ENCODE data around the gene RIPOR2. TPM values are rescaled to one million over a fixed set of nuclear protein-coding genes. Genes with fewer than 3 reads are reported as not detected.

Gene RIPOR2
- total and polyA plus RNA-seq, 2 donors (not counting 3 experiments of a cell fraction or from before 2014, with no cell fraction given), result 0.10 TPM; not detected in 1

GRCh38 chr6:24874128-24874527, 61.6 kb downstream of the RIPOR2 start:
- Histone ChIP-seq H3K4me1 (ENCODE audit: control insufficient read depth, extremely low read depth, insufficient read depth, low read length) (peaks cover 3% of the 10 kb centered on the region), H3K4me2 (ENCODE audit: insufficient read depth, low read length) (no peak overlapping the region), H2AFZ (ENCODE audit: low read depth, low read length) (no peak overlapping the region), H3K27me3 (ENCODE audit: control insufficient read depth in 2 of 2, insufficient read depth in 2 of 2, low read length in 2 of 2) (no peaks in the 10 kb centered on the region), H3K9me3 (replicated peaks; ENCODE audit: control insufficient read depth, insufficient read depth, low read length) (no peaks in the 10 kb centered on the region), H4K20me1 (replicated peaks; ENCODE audit: control insufficient read depth, extremely low read depth, insufficient read depth, low read length) (no peaks in the 10 kb centered on the region), H3K36me3 (ENCODE audit: control insufficient read depth in 2 of 2, extremely low read depth in 1 of 2, insufficient read depth in 2 of 2, low read length in 2 of 2) (no peaks in the 10 kb centered on the region), H3K4me3 (replicated peaks in 1 of 3; ENCODE audit: insufficient read depth in 1 of 3, low read depth in 1 of 3, low read length in 3 of 3) (no peak overlapping the region), H3K27ac (ENCODE audit: insufficient read depth, low read depth, low read length) (no peak overlapping the region), H3K9ac (replicated peaks; ENCODE audit: extremely low read depth, insufficient read depth, low read length) (no peak overlapping the region), H3K9me1 (replicated peaks; ENCODE audit: control insufficient read depth, extremely low read depth, insufficient read depth, low read length) (no peaks in the 10 kb centered on the region), H3K79me2 (ENCODE audit: control insufficient read depth, insufficient read depth, low read length) (no peaks in the 10 kb centered on the region)
- FAIRE-seq (no peak), DNase-seq (ENCODE audit: low read depth, low spot score) (no peak)
- no TSS peak for BruUV-seq (replicated peaks)
- dilution Hi-C loops (cut with MboI; ENCODE audit: extremely low pct_ligation_motif_present, low sequenced_read_pairs) (no loop called here), intact Hi-C loops (cut with micrococcal nuclease) (no loop called here)
- TF ChIP-seq EZH2 (IDR thresholded peaks at IDR 0.05; ENCODE audit: borderline replicate concordance, low read depth, low read length, severe bottlenecking) (no peak), POLR2A (IDR thresholded peaks at IDR 0.05; ENCODE audit: low read depth, low read length) (no peak), MAX (IDR thresholded peaks at IDR 0.05; ENCODE audit: insufficient read depth, insufficient read length) (no peak), CTCF (IDR thresholded peaks at IDR 0.05; ENCODE audit: extremely low read depth in 1 of 2, insufficient read depth in 1 of 2, low read depth in 1 of 2, low read length in 2 of 2) (no peak), POLR2AphosphoS5 (IDR thresholded peaks at IDR 0.05; ENCODE audit: insufficient read depth, low read depth, low read length) (no peak), JUN (IDR thresholded peaks at IDR 0.05; ENCODE audit: borderline replicate concordance, insufficient read depth, insufficient read length, low read depth) (no peak), FOS (IDR thresholded peaks at IDR 0.05; ENCODE audit: borderline replicate concordance, insufficient read depth, low read length) (no peak), GATA2 (IDR thresholded peaks at IDR 0.05; ENCODE audit: insufficient read depth, insufficient read length, low read depth, low read length) (no peak)
- POLR2A ChIA-PET, result no interaction called here
- CTCF ChIA-PET, result interaction anchor here (0.9 to 1.8 kb wide), 3 partner anchors 17 to 117 kb away, joined by 3 to 5 read pairs (median 5); no protein-coding TSS in a partner anchor

Measured in endothelial cell of umbilical vein (primary cell).